ENCODE results near the gene DRC7. TPM values are rescaled to one million over a fixed set of nuclear protein-coding genes. Genes with fewer than 3 reads are reported as not detected.

The DRC7 gene
- total and polyA plus RNA-seq, 7 donors: not detected

GRCh38 chr16:57667048-57667525 lies 27.5 kb upstream of the DRC7 start:
- intact Hi-C loops (cut with DNase I): no loop called here
- Histone ChIP-seq H3K27me3 (ENCODE audit: insufficient read depth in 3 of 3, low read length in 2 of 3) (no peaks in the 10 kb centered on the region), H3K4me3 (no peak overlapping the region), H3K9me3 (no peaks in the 10 kb centered on the region), H3K4me1 (no peaks in the 10 kb centered on the region), H3K27ac (no peak overlapping the region), H3K36me3 (ENCODE audit: insufficient read depth in 1 of 2, low read depth in 1 of 2) (no peaks in the 10 kb centered on the region)
- no peak for TF ChIP-seq CTCF (IDR thresholded peaks at IDR 0.05)
- peak in 2 of 4 donors; percentile 8 to 19 for ATAC-seq
- 58 to 70% (median 67%) methylated on average over 5 of the region's 5 CpGs for WGBS, 3 donors
- DNase-seq: no peak

DNA sequence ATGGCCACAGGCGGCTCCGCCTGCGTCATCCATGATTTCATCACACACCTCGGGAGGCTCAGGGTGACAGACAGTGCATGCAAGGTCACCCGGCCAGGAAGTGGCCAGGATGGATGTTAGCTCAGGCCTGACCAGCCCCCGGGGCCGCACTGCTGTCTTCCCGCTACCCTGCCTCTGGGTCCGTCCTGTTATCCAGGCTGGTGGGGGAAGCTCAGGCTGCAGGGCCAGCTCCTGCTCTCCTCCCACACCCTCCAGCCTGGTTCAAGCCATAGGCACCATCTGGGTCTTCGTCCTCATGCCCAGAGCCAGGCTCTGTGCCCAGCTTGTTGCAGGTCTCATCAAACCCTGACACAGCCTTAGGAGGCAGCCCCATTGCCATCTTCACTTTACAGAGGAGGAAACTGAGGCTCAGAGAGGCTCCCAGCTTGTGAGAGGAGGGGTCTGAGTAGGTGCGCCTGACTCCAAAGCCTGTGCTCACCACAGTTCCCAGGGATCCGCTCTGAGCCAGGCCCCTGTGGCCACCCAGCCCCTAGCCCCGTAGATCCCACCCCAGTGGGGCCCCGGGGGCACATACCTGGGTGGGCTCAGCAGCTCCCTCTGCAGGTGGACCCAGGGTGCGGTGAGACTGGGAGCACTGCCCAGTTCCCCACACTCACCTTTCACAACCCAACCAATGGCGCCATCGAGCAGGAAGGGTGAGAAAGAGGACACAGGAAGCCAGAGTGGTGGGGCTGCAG lies 26.9 kb upstream of the DRC7 start:
- WGBS, 3 donors: 65 to 66% (median 66%) methylated on average over 17 of the region's 17 CpGs
- H3K27ac ChIP-seq: no peak overlapping the region
- TF ChIP-seq CTCF (IDR thresholded peaks at IDR 0.05): no peak
- no peaks in the 10 kb centered on the region for H3K9me3 ChIP-seq
- no peaks in the 10 kb centered on the region for H3K36me3 ChIP-seq (ENCODE audit: insufficient read depth in 1 of 2, low read depth in 1 of 2)
- intact Hi-C loops (cut with DNase I): no loop called here
- H3K4me1 ChIP-seq: no peaks in the 10 kb centered on the region
- peak in 1 of 2 donors; percentile 39 for DNase-seq
- ATAC-seq: peak; percentile 34 to 50 (median 42)
- no peaks in the 10 kb centered on the region for H3K27me3 ChIP-seq (ENCODE audit: insufficient read depth in 3 of 3, low read length in 2 of 3)
- no peak overlapping the region for H3K4me3 ChIP-seq

GRCh38 chr16:57668263-57668571 lies 26.4 kb upstream of the DRC7 start, which contains the start of gene ADGRG3:
Gene ADGRG3 (plus strand): TSS chr16:57668306. CDS start chr16:57668348, 42 bp downstream.
- DNase-seq (no peak), ATAC-seq (no peak)
- intact Hi-C loops (cut with DNase I): no loop called here
- Histone ChIP-seq H3K27ac (no peak within 1 kb of the TSS), H3K9me3 (no peaks in the 10 kb centered on the region), H3K36me3 (ENCODE audit: insufficient read depth in 1 of 2, low read depth in 1 of 2) (no peaks in the 10 kb centered on the region), H3K27me3 (ENCODE audit: insufficient read depth in 3 of 3, low read length in 2 of 3) (no peaks in the 10 kb centered on the region), H3K4me3 (no peak within 1 kb of the TSS), H3K4me1 (no peaks in the 10 kb centered on the region)
- no peak for TF ChIP-seq CTCF (IDR thresholded peaks at IDR 0.05)
- WGBS, 3 donors: 83 to 89% (median 85%) methylated on average over 8 to 11 of the region's 11 CpGs

DNA sequence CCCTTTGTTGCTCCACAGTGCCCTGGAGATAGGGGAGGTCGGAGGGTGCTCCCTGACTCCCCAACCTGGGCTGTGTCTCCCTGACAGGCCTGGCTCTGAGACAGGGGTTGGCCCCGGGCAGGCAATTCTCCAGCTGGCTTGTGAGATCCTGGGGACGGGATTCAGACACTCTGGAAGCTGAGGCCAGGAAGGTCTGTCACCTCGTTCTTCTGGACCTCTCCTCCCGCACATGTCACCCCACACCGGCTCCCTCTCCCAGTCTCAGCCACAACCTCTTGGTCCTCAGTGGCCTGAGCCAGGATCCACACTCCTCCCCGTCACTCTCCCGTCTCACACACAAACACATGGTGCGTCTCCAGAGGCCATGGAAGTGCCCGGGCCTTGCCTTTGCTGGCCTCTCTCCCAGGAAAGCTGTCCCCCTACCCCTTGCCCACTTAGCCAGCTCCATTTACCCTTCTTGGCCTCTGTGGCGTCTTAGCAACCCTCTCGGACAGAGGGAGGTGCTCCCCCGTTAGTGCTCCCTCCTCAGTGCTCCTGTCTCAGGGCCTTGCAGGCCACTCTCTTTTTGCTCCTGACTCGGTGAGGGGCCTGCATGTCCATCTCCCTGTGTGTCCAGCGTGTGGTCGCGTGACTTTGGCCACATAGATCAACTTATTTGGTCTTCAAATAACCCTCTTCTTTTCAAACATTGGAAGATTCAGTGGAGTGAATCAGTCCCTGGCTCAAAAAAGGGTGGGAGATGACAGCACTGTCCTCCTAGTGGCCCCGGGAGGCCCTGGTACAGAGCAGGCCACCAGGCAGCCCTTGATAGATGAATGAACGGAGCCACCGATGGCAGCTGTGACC lies 25.8 kb upstream of the DRC7 start:
- no peaks in the 10 kb centered on the region for H3K36me3 ChIP-seq (ENCODE audit: insufficient read depth in 1 of 2, low read depth in 1 of 2)
- DNase-seq (peak in 1 of 2 donors; percentile 39), ATAC-seq (no peak)
- no peak for TF ChIP-seq CTCF (IDR thresholded peaks at IDR 0.05)
- WGBS, 3 donors: 81 to 82% (median 81%) methylated on average over 20 of the region's 20 CpGs
- no peak overlapping the region for H3K4me3 ChIP-seq
- H3K27ac ChIP-seq: no peak overlapping the region
- no peaks in the 10 kb centered on the region for H3K9me3 ChIP-seq
- no peaks in the 10 kb centered on the region for H3K4me1 ChIP-seq
- intact Hi-C loops (cut with DNase I): no loop called here
- no peaks in the 10 kb centered on the region for H3K27me3 ChIP-seq (ENCODE audit: insufficient read depth in 3 of 3, low read length in 2 of 3)

Measured in psoas muscle (tissue), 8 donors.